Loucy (cell line): Measurements from ENCODE around the gene CD101.
"Not testable (repeated sequence)": the region's sequence is repeated elsewhere in the genome, so short reads cannot be mapped to it uniquely, and the experiment has no call there.

Experiments
- H2AFZ ChIP-seq: fragments of 200-600 bp; sonication (generic); 2 replicates; pipeline ENCODE4 v1.6.0; 2016; ENCODE audit warnings: antibody characterized with exemption, mild to moderate bottlenecking, low read length, moderate library complexity
- H3F3A ChIP-seq: fragments of 200-600 bp; 2 replicates; pipeline ENCODE4 v1.6.0; 2016; ENCODE audit warnings: antibody characterized with exemption, low read depth, mild to moderate bottlenecking
- H3K27me3 ChIP-seq: fragments of 200-600 bp; sonication (generic); 2 replicates; pipeline ENCODE4 v1.6.1; 2014; ENCODE audit warnings: low read length, mild to moderate bottlenecking; ENCODE audit not compliant: insufficient read depth, poor library complexity, severe bottlenecking
- H3K36me3 ChIP-seq: fragments of 200-600 bp; sonication (generic); 2 replicates; pipeline ENCODE4 v1.6.1; 2016; ENCODE audit warnings: low read length; ENCODE audit not compliant: insufficient read depth
- H3K4me1 ChIP-seq: fragments of 200-600 bp; sonication (generic); 2 replicates; pipeline ENCODE4 v1.5.1; 2014; ENCODE audit warnings: low read length, mild to moderate bottlenecking; ENCODE audit not compliant: insufficient read depth, poor library complexity, severe bottlenecking
- H3K4me2 ChIP-seq: fragments of 200-600 bp; sonication (generic); 2 replicates; pipeline ENCODE4 v1.6.0; 2014; ENCODE audit warnings: antibody characterized with exemption, low read length, low read depth, mild to moderate bottlenecking; ENCODE audit not compliant: poor library complexity, severe bottlenecking
- H3K4me3 ChIP-seq: fragments of 200-600 bp; sonication (generic); 2 replicates; pipeline ENCODE4 v1.5.1; 2014; ENCODE audit warnings: low read length, mild to moderate bottlenecking, mixed read lengths; ENCODE audit not compliant: poor library complexity, severe bottlenecking
- H3K79me2 ChIP-seq: fragments of 200-600 bp; sonication (generic); 2 replicates; pipeline ENCODE4 v1.6.1; 2014; ENCODE audit warnings: low read length; ENCODE audit not compliant: insufficient read depth
- H3K9ac ChIP-seq: fragments of 200-600 bp; sonication (generic); 2 replicates; pipeline ENCODE4 v1.6.0; 2014; ENCODE audit warnings: mild to moderate bottlenecking, low read depth, low read length, moderate library complexity; ENCODE audit not compliant: poor library complexity, severe bottlenecking
- H3K9me2 ChIP-seq: fragments of 200-600 bp; sonication (generic); replicated peaks from 2 replicates; pipeline ENCODE4 v1.6.1; 2016; ENCODE audit warnings: low read depth, low read length, mixed read lengths
- H3K9me3 ChIP-seq: fragments of 200-600 bp; sonication (generic); 2 replicates; pipeline ENCODE4 v1.6.1; 2014; ENCODE audit warnings: mild to moderate bottlenecking, antibody characterized with exemption, low read length, low read depth; ENCODE audit not compliant: insufficient read depth
- H4K20me1 ChIP-seq: fragments of 200-600 bp; sonication (generic); 2 replicates; pipeline ENCODE4 v1.6.0; 2014; ENCODE audit warnings: antibody characterized with exemption, low read length, mild to moderate bottlenecking; ENCODE audit not compliant: insufficient read depth, poor library complexity, severe bottlenecking
- CTCF ChIP-seq: fragments of 200-600 bp; sonication (generic); conservative IDR thresholded peaks from 2 replicates; pipeline ENCODE4 v1.5.1; 2014; ENCODE audit warnings: mild to moderate bottlenecking, antibody characterized with exemption, low read length
- EZH2phosphoT487 ChIP-seq: fragments of 200-600 bp; IDR thresholded peaks from 2 replicates; pipeline ENCODE4 v1.6.1; 2018; ENCODE audit warnings: antibody characterized with exemption, mild to moderate bottlenecking, moderate library complexity, borderline replicate concordance

Gene CD101

GRCh38 chr1:116971965-116972673 is 29.4 kb upstream of the CD101 start:
- H3K79me2 ChIP-seq, result no peaks in the 10 kb centered on the region
- no peak overlapping the region for H3K4me2 ChIP-seq
- H3K36me3 ChIP-seq, result no peaks in the 10 kb centered on the region

DNA sequence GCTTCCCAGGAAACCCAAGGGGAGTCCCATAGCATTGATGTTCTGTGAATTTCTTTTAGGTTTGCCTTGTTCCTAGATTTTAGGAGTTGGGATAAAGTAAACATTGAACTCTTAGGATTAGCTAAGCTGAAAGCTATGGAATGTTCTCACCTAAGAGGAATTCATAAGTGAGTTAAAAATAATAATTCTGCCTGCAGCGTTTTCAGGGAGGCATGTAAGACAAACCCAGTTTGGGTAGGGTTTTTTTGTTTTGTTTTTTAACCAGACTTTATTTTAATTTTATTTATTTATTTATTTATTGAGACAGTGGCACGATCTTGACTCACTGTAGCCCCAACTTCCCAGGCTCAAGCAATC is 28.9 kb upstream of the CD101 start:
- no peak overlapping the region for H2AFZ ChIP-seq
- no peaks in the 10 kb centered on the region for H3F3A ChIP-seq
- H3K4me3 ChIP-seq, result no peak overlapping the region
- no peak overlapping the region for H3K4me2 ChIP-seq
- TF ChIP-seq EZH2phosphoT487 (no peak), CTCF (no peak)
- no peaks in the 10 kb centered on the region for H3K9me2 ChIP-seq
- peaks cover 9% of the 10 kb centered on the region for H3K27me3 ChIP-seq
- no peaks in the 10 kb centered on the region for H3K79me2 ChIP-seq
- no peak overlapping the region for H3K9ac ChIP-seq
- no peaks in the 10 kb centered on the region for H3K4me1 ChIP-seq
- no peaks in the 10 kb centered on the region for H3K9me3 ChIP-seq
- H4K20me1 ChIP-seq, result no peaks in the 10 kb centered on the region
- H3K36me3 ChIP-seq, result no peaks in the 10 kb centered on the region

More at GRCh38 chr1:116971965-116972673, 29.4 kb upstream of the CD101 start:
- no peaks in the 10 kb centered on the region for H3K4me1 ChIP-seq
- H3F3A ChIP-seq, result no peaks in the 10 kb centered on the region
- no peaks in the 10 kb centered on the region for H4K20me1 ChIP-seq
- no peak overlapping the region for H3K9ac ChIP-seq
- H2AFZ ChIP-seq, result no peak overlapping the region
- TF ChIP-seq CTCF, result no peak
- TF ChIP-seq EZH2phosphoT487, result no peak
- no peaks in the 10 kb centered on the region for H3K9me3 ChIP-seq
- no peak overlapping the region for H3K4me3 ChIP-seq
- no peaks in the 10 kb centered on the region for H3K9me2 ChIP-seq
- H3K27me3 ChIP-seq, result peaks cover 14% of the 10 kb centered on the region

DNA sequence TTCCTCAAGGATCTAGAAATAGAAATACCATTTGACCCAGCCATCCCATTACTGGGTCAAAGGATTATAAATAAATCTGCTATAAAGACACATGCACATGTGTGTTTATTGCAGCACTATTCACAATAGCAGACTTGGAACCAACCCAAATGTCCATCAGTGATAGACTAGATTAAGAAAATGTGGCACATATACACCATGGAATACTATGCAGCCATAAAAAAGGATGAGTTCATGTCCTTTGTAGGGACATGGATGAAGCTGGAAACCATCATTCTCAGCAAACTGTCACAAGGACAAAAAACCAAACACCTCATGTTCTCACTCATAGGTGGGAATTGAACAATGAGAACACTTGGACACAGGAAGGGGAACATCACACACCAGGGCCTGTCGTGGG is 21.3 kb upstream of the CD101 start:
- not testable (repeated sequence) for H3K4me3 ChIP-seq, H4K20me1 ChIP-seq, H3F3A ChIP-seq, H3K9ac ChIP-seq, H3K79me2 ChIP-seq, H3K27me3 ChIP-seq, H3K4me1 ChIP-seq, H2AFZ ChIP-seq, H3K36me3 ChIP-seq, H3K9me2 ChIP-seq, H3K4me2 ChIP-seq, H3K9me3 ChIP-seq

DNA sequence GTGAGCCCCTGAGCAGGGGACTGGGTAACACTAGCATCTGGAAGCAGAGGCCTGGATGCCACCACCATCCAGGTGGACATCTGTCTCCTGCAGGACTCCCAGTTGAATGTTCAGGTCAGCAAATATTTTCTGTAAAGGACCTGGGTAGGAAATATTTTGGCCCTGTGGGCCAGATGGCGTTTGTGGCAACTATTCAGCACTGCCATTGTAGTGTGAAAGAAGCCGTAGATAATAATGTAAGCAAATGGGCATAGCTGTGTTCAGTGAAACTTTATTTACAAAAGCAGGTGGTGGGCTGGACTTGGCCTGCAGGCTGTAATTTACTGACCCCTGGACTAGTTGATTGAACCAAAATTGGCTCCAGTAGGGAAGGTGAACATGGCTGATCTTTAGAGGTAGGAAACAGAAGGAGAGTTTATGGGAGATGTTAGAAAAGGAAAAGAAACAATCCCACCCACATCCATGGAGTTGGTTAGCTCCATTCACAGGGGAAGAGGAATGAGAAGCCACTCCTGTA is 20.0 kb upstream of the CD101 start:
- no peak overlapping the region for H3K9ac ChIP-seq
- H3F3A ChIP-seq, result no peaks in the 10 kb centered on the region
- no peak overlapping the region for H2AFZ ChIP-seq

More for the DNA sequence above, 20.0 kb upstream of the CD101 start:
- H3K9me3 ChIP-seq, result no peaks in the 10 kb centered on the region
- H4K20me1 ChIP-seq, result no peaks in the 10 kb centered on the region
- no peaks in the 10 kb centered on the region for H3K9me2 ChIP-seq
- H3K4me1 ChIP-seq, result peaks cover 6% of the 10 kb centered on the region
- no peaks in the 10 kb centered on the region for H3K79me2 ChIP-seq
- H3K36me3 ChIP-seq, result no peaks in the 10 kb centered on the region
- no peak for TF ChIP-seq CTCF
- no peak for TF ChIP-seq EZH2phosphoT487
- H3K4me2 ChIP-seq, result no peak overlapping the region
- no peak overlapping the region for H3K4me3 ChIP-seq
- no peaks in the 10 kb centered on the region for H3K27me3 ChIP-seq
